HL-60 (cell line): ENCODE data around the gene RNFT2.

Experiments
- DNase-seq, 2 experiments: peaks; one replicate each; pipeline ENCODE4 v3.0.0-alpha.2; 2010 to 2020; ENCODE audit warnings: low read depth in 1 of 2, low spot score in 1 of 2
- H3K27ac ChIP-seq: fragments of 250-450 bp; sonication (Bioruptor Pico); replicated peaks from 2 replicates; pipeline ENCODE4 v1.5.1; 2020; ENCODE audit warnings: mild to moderate bottlenecking, moderate library complexity
- H3K27me3 ChIP-seq: fragments of 250-450 bp; sonication (Bioruptor Pico); 2 replicates; pipeline ENCODE4 v1.5.1; 2021; ENCODE audit warnings: mild to moderate bottlenecking, moderate library complexity; ENCODE audit not compliant: insufficient read depth, poor library complexity, severe bottlenecking
- H3K4me3 ChIP-seq: replicated peaks from 2 replicates; pipeline ENCODE4 v1.5.1; 2011; ENCODE audit warnings: mild to moderate bottlenecking, control low read depth, low read length; ENCODE audit not compliant: insufficient read depth
- GABPA ChIP-seq: IDR thresholded peaks from 2 replicates; pipeline ENCODE4 v1.6.1; 2012; ENCODE audit warnings: low read depth
- POLR2AphosphoS5 ChIP-seq: IDR thresholded peaks from 2 replicates; pipeline ENCODE4 v1.6.1; 2012; ENCODE audit warnings: low read depth
- SPI1 ChIP-seq: IDR thresholded peaks from 2 replicates; pipeline ENCODE4 v1.6.1; 2012; ENCODE audit warnings: low read depth, mild to moderate bottlenecking, borderline replicate concordance
- TF ChIP-seq, protein P1 (sequence below): IDR thresholded peaks from one replicate; pipeline ENCODE4 v1.5.1; 2011; ENCODE audit warnings: low read length, control low read depth, inconsistent platforms; ENCODE audit not compliant: insufficient read depth
- TF ChIP-seq, protein P2 (sequence below): IDR thresholded peaks from 2 replicates; pipeline ENCODE4 v1.6.1; 2012; ENCODE audit warnings: low read depth; ENCODE audit not compliant: insufficient replicate concordance

RNFT2 gene

DNA sequence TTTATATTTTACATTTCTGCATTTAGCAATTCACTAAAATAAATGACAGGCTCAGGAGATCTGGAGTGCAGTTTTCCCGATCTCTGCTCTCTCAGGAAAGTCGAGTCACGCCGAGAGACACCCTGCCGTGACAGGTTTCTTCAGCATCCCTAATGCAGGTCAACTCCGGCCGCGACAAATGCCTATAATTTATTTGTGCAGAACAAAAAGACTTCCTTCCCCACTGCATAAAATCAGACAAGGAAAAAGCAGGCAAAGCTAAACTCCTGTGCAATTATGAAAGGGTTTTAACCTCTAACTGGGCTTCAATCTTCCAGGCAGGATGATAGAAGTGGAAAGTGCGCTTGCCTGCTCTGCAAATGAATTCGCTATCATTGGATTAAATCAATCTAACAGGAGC, 28.3 kb upstream of the RNFT2 start:
- Histone ChIP-seq H3K27ac (no peak overlapping the region), H3K27me3 (no peaks in the 10 kb centered on the region), H3K4me3 (no peak overlapping the region)
- TF ChIP-seq SPI1 (no peak), POLR2AphosphoS5 (no peak), GABPA (no peak)
- TF ChIP-seq, protein P1, sequence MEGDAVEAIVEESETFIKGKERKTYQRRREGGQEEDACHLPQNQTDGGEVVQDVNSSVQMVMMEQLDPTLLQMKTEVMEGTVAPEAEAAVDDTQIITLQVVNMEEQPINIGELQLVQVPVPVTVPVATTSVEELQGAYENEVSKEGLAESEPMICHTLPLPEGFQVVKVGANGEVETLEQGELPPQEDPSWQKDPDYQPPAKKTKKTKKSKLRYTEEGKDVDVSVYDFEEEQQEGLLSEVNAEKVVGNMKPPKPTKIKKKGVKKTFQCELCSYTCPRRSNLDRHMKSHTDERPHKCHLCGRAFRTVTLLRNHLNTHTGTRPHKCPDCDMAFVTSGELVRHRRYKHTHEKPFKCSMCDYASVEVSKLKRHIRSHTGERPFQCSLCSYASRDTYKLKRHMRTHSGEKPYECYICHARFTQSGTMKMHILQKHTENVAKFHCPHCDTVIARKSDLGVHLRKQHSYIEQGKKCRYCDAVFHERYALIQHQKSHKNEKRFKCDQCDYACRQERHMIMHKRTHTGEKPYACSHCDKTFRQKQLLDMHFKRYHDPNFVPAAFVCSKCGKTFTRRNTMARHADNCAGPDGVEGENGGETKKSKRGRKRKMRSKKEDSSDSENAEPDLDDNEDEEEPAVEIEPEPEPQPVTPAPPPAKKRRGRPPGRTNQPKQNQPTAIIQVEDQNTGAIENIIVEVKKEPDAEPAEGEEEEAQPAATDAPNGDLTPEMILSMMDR = no peak
- TF ChIP-seq, protein P2, sequence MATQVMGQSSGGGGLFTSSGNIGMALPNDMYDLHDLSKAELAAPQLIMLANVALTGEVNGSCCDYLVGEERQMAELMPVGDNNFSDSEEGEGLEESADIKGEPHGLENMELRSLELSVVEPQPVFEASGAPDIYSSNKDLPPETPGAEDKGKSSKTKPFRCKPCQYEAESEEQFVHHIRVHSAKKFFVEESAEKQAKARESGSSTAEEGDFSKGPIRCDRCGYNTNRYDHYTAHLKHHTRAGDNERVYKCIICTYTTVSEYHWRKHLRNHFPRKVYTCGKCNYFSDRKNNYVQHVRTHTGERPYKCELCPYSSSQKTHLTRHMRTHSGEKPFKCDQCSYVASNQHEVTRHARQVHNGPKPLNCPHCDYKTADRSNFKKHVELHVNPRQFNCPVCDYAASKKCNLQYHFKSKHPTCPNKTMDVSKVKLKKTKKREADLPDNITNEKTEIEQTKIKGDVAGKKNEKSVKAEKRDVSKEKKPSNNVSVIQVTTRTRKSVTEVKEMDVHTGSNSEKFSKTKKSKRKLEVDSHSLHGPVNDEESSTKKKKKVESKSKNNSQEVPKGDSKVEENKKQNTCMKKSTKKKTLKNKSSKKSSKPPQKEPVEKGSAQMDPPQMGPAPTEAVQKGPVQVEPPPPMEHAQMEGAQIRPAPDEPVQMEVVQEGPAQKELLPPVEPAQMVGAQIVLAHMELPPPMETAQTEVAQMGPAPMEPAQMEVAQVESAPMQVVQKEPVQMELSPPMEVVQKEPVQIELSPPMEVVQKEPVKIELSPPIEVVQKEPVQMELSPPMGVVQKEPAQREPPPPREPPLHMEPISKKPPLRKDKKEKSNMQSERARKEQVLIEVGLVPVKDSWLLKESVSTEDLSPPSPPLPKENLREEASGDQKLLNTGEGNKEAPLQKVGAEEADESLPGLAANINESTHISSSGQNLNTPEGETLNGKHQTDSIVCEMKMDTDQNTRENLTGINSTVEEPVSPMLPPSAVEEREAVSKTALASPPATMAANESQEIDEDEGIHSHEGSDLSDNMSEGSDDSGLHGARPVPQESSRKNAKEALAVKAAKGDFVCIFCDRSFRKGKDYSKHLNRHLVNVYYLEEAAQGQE = no peak
- DNase-seq = no peak

DNA sequence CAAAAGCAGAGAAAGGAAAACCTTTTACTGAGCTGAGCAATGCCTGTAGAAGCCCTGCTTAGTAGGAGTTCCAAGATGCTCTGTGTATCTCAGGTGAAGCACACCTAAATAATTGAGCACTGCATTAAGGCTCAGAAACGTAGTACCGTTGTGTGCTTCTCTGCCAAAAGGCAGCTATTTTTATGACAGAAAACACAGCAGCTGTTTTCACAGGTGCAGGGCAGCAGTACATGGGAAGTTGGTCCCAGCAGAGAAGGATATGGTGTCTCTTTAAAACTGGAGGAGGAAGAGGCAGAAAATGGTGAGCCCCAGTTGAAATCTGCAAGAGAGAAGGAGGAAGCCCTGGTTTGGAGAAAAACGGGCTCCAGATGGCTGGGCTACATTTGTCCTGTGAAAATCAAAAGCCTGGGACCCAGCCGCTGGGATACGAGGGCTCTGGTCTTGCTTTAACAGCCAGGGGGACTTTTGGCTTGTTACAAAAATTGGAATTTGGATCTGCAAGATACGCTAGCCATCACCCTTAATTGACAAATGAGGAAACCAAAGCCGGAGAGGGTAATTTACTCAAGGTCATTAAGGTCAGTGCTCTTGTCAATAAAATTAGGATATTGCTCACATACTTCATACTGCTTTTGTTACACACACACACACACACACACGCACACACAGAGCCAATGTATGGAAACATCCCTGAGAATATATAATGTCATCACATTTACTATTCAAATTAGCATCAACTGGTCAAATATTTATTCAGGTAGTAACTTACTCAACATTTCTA, 27.6 kb upstream of the RNFT2 start:
- no peak for DNase-seq
- Histone ChIP-seq H3K4me3 (no peak overlapping the region), H3K27me3 (no peaks in the 10 kb centered on the region), H3K27ac (no peak overlapping the region)
- TF ChIP-seq POLR2AphosphoS5 (no peak), SPI1 (no peak), GABPA (no peak)
- TF ChIP-seq, protein P1 = no peak
- TF ChIP-seq, protein P2 = no peak

DNA sequence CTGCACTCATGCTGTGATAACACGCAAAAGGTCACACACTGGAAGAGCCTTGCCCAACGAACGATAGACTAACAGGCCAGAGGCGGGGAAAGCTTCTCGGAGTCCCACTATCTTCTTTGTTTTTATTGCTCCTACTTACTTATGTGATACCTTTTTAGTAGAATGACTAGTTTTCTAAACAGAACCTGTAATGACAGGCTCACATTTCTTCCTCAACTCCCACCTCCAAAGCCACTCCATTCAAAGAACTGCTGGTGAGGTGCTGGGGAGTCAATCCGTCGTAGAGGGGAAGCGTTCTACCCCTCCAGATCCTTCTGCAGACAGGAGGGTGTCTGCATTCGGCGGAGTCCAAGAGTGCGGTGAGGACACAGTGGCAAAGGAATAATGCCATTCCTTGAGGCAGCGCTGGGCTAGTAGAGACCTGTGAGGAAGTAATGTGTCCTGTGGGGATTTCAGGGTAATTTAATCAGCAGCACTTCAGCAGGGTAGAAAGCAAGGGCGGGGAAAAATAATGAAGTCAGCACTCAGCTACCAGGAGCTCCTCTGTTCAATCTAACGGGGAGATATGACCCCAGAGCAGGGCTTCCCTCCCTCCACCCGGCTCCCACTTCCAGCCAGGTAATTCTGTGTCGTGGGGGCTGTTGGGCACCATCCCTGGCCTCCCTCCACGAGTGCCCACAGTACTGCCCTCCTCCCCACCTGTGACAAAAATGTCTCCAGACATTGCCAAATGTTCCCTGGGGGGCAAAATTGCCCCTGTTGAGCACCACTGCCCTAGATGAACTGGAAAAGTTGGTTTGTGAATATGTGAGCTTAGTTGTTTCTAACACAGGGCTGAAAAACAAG, 25.4 kb upstream of the RNFT2 start:
- TF ChIP-seq SPI1 = no peak
- TF ChIP-seq, protein P1 = no peak
- no peak for TF ChIP-seq GABPA
- TF ChIP-seq POLR2AphosphoS5 = no peak
- TF ChIP-seq, protein P2 = no peak
- H3K27ac ChIP-seq = no peak overlapping the region
- H3K4me3 ChIP-seq = no peak overlapping the region
- no peaks in the 10 kb centered on the region for H3K27me3 ChIP-seq
- DNase-seq = no peak
